Smooth muscle cell (in vitro differentiated cells): ENCODE results near the gene ATP1B4. TPM values are rescaled to one million over a fixed set of nuclear protein-coding genes. Genes with fewer than 3 reads are reported as not detected.

ENCODE experiments used
- DNase-seq: peaks from one replicate; lab custom pipeline; 2025; ENCODE audit not compliant: unreplicated experiment; lab: John Stamatoyannopoulos, UW
- H2AFZ ChIP-seq: fragments of 200-600 bp; sonication (generic); 2 replicates; pipeline ENCODE4 v1.6.0; 2016; ENCODE audit warnings: antibody characterized with exemption, low read depth, mild to moderate bottlenecking
- H3F3A ChIP-seq: fragments of 200-600 bp; sonication (generic); 2 replicates; pipeline ENCODE4 v1.6.0; 2017; ENCODE audit warnings: antibody characterized with exemption, low read depth
- H3K27ac ChIP-seq: fragments of 200-600 bp; sonication (generic); 2 replicates; pipeline ENCODE4 v1.5.1; 2016; ENCODE audit warnings: low read depth, mild to moderate bottlenecking
- H3K27me3 ChIP-seq: fragments of 200-600 bp; sonication (generic); 2 replicates; pipeline ENCODE4 v1.6.1; 2016; ENCODE audit warnings: low read depth, mild to moderate bottlenecking
- H3K36me3 ChIP-seq: fragments of 200-600 bp; sonication (generic); 2 replicates; pipeline ENCODE4 v1.5.1; 2016; ENCODE audit warnings: low read depth
- H3K4me1 ChIP-seq: fragments of 200-600 bp; sonication (generic); 2 replicates; pipeline ENCODE4 v1.5.1; 2016; ENCODE audit warnings: low read depth
- H3K4me2 ChIP-seq: fragments of 200-600 bp; sonication (generic); 2 replicates; pipeline ENCODE4 v1.6.0; 2016; ENCODE audit warnings: mild to moderate bottlenecking
- H3K4me3 ChIP-seq: fragments of 200-600 bp; sonication (generic); 2 replicates; pipeline ENCODE4 v1.5.1; 2016; ENCODE audit warnings: mild to moderate bottlenecking
- H3K79me2 ChIP-seq: fragments of 200-600 bp; sonication (generic); 2 replicates; pipeline ENCODE4 v1.6.0; 2016; ENCODE audit warnings: low read depth, mild to moderate bottlenecking
- H3K9ac ChIP-seq: fragments of 200-600 bp; sonication (generic); 2 replicates; pipeline ENCODE4 v1.6.0; 2016; ENCODE audit warnings: low read depth
- H3K9me3 ChIP-seq: fragments of 200-600 bp; sonication (generic); replicated peaks from 2 replicates; pipeline ENCODE4 v1.5.1; 2016; ENCODE audit warnings: low read depth
- H4K20me1 ChIP-seq: fragments of 200-600 bp; sonication (generic); 2 replicates; pipeline ENCODE4 v1.6.0; 2016; ENCODE audit warnings: low read depth
- CTCF ChIP-seq: fragments of 200-600 bp; sonication (generic); IDR thresholded peaks from 2 replicates; pipeline ENCODE4 v1.5.1; 2017; ENCODE audit warnings: borderline replicate concordance, mild to moderate bottlenecking, antibody characterized with exemption; ENCODE audit not compliant: insufficient read depth, poor library complexity, severe bottlenecking
- WGBS: methylation state at CpG from one replicate; pipeline ENCODE4 v1.1.7; 2016; ENCODE audit warnings: low lambda C conversion rate; 5-methylcytosine and 5-hydroxymethylcytosine counted together
- polyA plus RNA-seq: library from polyadenylated mRNA; unstranded; fragments of >200 nt; fragmentation: Nextera tagmentation; extraction: Ambion mirVana; gene quantifications from 2 replicates; pipeline ENCODE4 v1.2.1, GENCODE V29; 2016
- total RNA-seq: library from RNA; depleted of rRNA; stranded (reverse); fragments of >200 nt; gene quantifications from 2 replicates; pipeline ENCODE4 v1.2.3, GENCODE V29; 2014

The ATP1B4 gene
- total and polyA plus RNA-seq, 2 experiments from 2014 or later = not detected

GRCh38 chrX:120408168-120408567 lies 46.3 kb downstream of the ATP1B4 start:
- DNase-seq = no peak
- Histone ChIP-seq H3K27ac (no peak overlapping the region), H2AFZ (no peak overlapping the region), H4K20me1 (no peaks in the 10 kb centered on the region), H3K4me2 (no peak overlapping the region), H3K9ac (no peak overlapping the region), H3F3A (no peaks in the 10 kb centered on the region), H3K4me3 (no peak overlapping the region), H3K4me1 (no peaks in the 10 kb centered on the region), H3K27me3 (no peaks in the 10 kb centered on the region), H3K36me3 (no peaks in the 10 kb centered on the region), H3K9me3 (no peaks in the 10 kb centered on the region), H3K79me2 (no peaks in the 10 kb centered on the region)
- WGBS = 68% methylated on average over 1 of the region's 1 CpG
- TF ChIP-seq CTCF = no peak

DNA sequence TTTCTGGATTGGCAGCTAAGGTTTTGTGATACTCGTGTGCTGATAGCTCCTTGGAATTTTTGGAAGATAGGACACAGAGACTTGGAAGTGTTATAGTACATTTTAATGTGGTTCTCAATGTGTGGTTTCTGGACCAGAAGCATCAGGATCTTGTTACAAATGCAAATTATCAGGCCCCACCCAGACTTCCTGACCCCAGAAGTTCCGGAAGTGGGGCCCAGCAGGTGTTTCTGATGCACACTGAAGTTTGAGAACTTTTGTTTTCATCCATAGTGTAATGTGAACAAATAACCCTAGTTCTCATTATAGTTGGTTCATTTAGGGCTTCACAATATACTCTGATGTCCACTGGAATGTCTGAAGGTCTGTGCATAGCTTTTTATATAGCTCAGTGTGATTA lies 57.6 kb downstream of the ATP1B4 start:
- WGBS = 76% methylated on average over 2 of the region's 2 CpGs
- no peak overlapping the region for H3K4me3 ChIP-seq
- no peak overlapping the region for H3K4me2 ChIP-seq
- no peak for DNase-seq
- H3K36me3 ChIP-seq = no peaks in the 10 kb centered on the region
- H3K9ac ChIP-seq = no peak overlapping the region
- H4K20me1 ChIP-seq = no peaks in the 10 kb centered on the region
- H3K79me2 ChIP-seq = no peaks in the 10 kb centered on the region
- H3K9me3 ChIP-seq = no peaks in the 10 kb centered on the region
- no peaks in the 10 kb centered on the region for H3K27me3 ChIP-seq
- H3K27ac ChIP-seq = no peak overlapping the region
- TF ChIP-seq CTCF = no peak
- no peaks in the 10 kb centered on the region for H3F3A ChIP-seq
- H2AFZ ChIP-seq = no peak overlapping the region
- no peaks in the 10 kb centered on the region for H3K4me1 ChIP-seq

- no peak for DNase-seq
- Histone ChIP-seq H3K36me3 (no peaks in the 10 kb centered on the region), H3K27me3 (no peaks in the 10 kb centered on the region), H2AFZ (no peak overlapping the region), H3K4me1 (no peaks in the 10 kb centered on the region), H3K79me2 (no peaks in the 10 kb centered on the region), H3K9me3 (no peaks in the 10 kb centered on the region), H3K4me3 (no peak overlapping the region), H3K27ac (no peak overlapping the region), H3K4me2 (no peak overlapping the region), H3K9ac (no peak overlapping the region), H4K20me1 (no peaks in the 10 kb centered on the region), H3F3A (no peaks in the 10 kb centered on the region)
- no peak for TF ChIP-seq CTCF
These were observed 64.7 kb downstream of the ATP1B4 start for GRCh38 chrX:120426599-120426998.

DNA sequence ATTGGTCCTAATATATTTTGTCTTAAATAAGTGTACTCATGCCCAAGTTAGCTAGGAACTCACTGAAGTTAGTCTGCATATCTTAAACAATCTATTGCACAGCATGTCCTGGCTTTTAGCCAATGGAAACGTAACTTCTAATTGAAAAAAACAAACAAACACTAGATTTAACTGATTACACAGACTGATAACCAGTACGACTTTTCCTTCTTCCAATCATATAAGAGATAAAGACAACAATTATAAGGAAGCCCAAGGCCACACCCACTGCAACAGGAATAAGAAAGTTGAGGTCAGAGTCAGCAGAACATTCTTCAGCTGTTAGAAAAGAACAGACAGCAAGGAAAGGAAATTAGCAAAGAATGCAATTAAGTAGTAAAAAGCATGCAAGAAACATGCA lies 66.4 kb downstream of the ATP1B4 start:
- no peaks in the 10 kb centered on the region for H3K79me2 ChIP-seq
- no peaks in the 10 kb centered on the region for H3K9me3 ChIP-seq
- H3K27ac ChIP-seq = no peak overlapping the region
- H3K4me3 ChIP-seq = no peak overlapping the region
- no peaks in the 10 kb centered on the region for H3F3A ChIP-seq
- DNase-seq = no peak
- H3K4me2 ChIP-seq = no peak overlapping the region
- H4K20me1 ChIP-seq = no peaks in the 10 kb centered on the region
- 39% methylated on average over 2 of the region's 2 CpGs for WGBS
- H3K36me3 ChIP-seq = no peaks in the 10 kb centered on the region
- no peak overlapping the region for H2AFZ ChIP-seq
- no peak overlapping the region for H3K9ac ChIP-seq
- H3K4me1 ChIP-seq = no peaks in the 10 kb centered on the region
- no peak for TF ChIP-seq CTCF
- no peaks in the 10 kb centered on the region for H3K27me3 ChIP-seq
